K562 (cell line): Measurements from ENCODE around the gene ELMO3. TPM values are rescaled to one million over a fixed set of nuclear protein-coding genes. Genes with fewer than 3 reads are reported as not detected.

Experiments
- ADNP ChIP-seq: fragments of 200-800 bp; sonication (Bioruptor generic); IDR thresholded peaks from 2 replicates; pipeline ENCODE4 v1.6.1; 2016; ENCODE audit warnings: missing genetic modification characterization, missing compliant biosample characterization
- ARID4B ChIP-seq: sonication (generic); formaldehyde crosslinking; IDR thresholded peaks from 2 replicates; pipeline ENCODE4 v1.8.0; 2022; ENCODE audit warnings: mild to moderate bottlenecking, missing genetic modification reagents
- CREB1 ChIP-seq, 2 experiments: sonication (generic) in 1 of 2; formaldehyde crosslinking in 1 of 2; IDR thresholded peaks; 2 replicates each; pipeline versions ENCODE4 v1.6.1 to v1.8.0; 2012 to 2022; ENCODE audit warnings: inconsistent platforms in 1 of 2, mild to moderate bottlenecking in 1 of 2, missing genetic modification reagents in 1 of 2, moderate library complexity in 1 of 2
- ETV6 ChIP-seq, 3 experiments: fragments of 150-350 bp in 1 of 3; sonication (generic) in 1 of 3; formaldehyde crosslinking in 1 of 3; IDR thresholded peaks; 2 replicates each; pipeline versions ENCODE4 v1.6.1 to v1.8.0; 2014 to 2022; ENCODE audit warnings: borderline replicate concordance in 2 of 3, low read depth in 2 of 3, antibody characterized with exemption in 1 of 3, low read length in 1 of 3, mild to moderate bottlenecking in 1 of 3, missing genetic modification reagents in 1 of 3
- GABPB1 ChIP-seq: sonication (generic); formaldehyde crosslinking; IDR thresholded peaks from 2 replicates; pipeline ENCODE4 v1.8.0; 2022; ENCODE audit warnings: mild to moderate bottlenecking, missing genetic modification reagents
- HNRNPL ChIP-seq: fragments of 200-400 bp; formaldehyde crosslinking; IDR thresholded peaks from 2 replicates; pipeline ENCODE4 v1.6.1; 2017; ENCODE audit warnings: low read depth, mild to moderate bottlenecking, low read length
- L3MBTL2 ChIP-seq: fragments of 450-650 bp; IDR thresholded peaks from 2 replicates; pipeline ENCODE4 v1.6.1; 2016; ENCODE audit warnings: mild to moderate bottlenecking, moderate library complexity
- NBN ChIP-seq: fragments of 450-650 bp; IDR thresholded peaks from 2 replicates; pipeline ENCODE4 v1.6.1; 2016; ENCODE audit warnings: low read depth, mild to moderate bottlenecking
- NFXL1 ChIP-seq: fragments of 450-650 bp; formaldehyde crosslinking; IDR thresholded peaks from 2 replicates; pipeline ENCODE4 v1.4.0; 2021; ENCODE audit warnings: mild to moderate bottlenecking
- NR3C1 ChIP-seq: sonication (generic); formaldehyde crosslinking; IDR thresholded peaks from 2 replicates; pipeline ENCODE4 v1.8.1; 2022; ENCODE audit warnings: missing genetic modification reagents
- RB1 ChIP-seq: fragments of 450-650 bp; IDR thresholded peaks from 2 replicates; pipeline ENCODE4 v1.6.1; 2017; ENCODE audit warnings: low read depth, mild to moderate bottlenecking
- RCOR1 ChIP-seq, 2 experiments: IDR thresholded peaks; 2 replicates each; pipeline ENCODE4 v1.6.1; 2012; ENCODE audit warnings: low read depth in 2 of 2, low read length in 2 of 2, borderline replicate concordance in 1 of 2, improper control_type of control experiment in 1 of 2
- SAFB ChIP-seq: fragments of 200-400 bp; formaldehyde crosslinking; IDR thresholded peaks from 2 replicates; pipeline ENCODE4 v1.6.1; 2017; ENCODE audit warnings: low read depth, low read length, borderline replicate concordance
- SIN3A ChIP-seq, 2 experiments: fragments of 150-350 bp in 1 of 2; IDR thresholded peaks; 2 replicates each; pipeline ENCODE4 v1.6.1; 2011 to 2016; ENCODE audit warnings: borderline replicate concordance in 2 of 2, low read depth in 2 of 2, low read length in 2 of 2, mild to moderate bottlenecking in 2 of 2, moderate library complexity in 2 of 2; ENCODE audit not compliant: control insufficient read depth in 1 of 2
- TSC22D4 ChIP-seq: fragments of 450-650 bp; IDR thresholded peaks from 2 replicates; pipeline ENCODE4 v1.6.1; 2016; ENCODE audit warnings: missing genetic modification characterization, missing biosample characterization, control low read depth
- ZNF134 ChIP-seq: fragments of 250-450 bp; sonication (Bioruptor Pico); conservative IDR thresholded peaks from 2 replicates; pipeline ENCODE4 v1.4.0; 2020
- ZNF140 ChIP-seq: fragments of 250-450 bp; sonication (Bioruptor Pico); IDR thresholded peaks from 2 replicates; pipeline ENCODE4 v1.8.0; 2021; ENCODE audit warnings: moderate library complexity, mild to moderate bottlenecking, inconsistent platforms
- ZNF384 ChIP-seq: IDR thresholded peaks from 2 replicates; pipeline ENCODE4 v1.6.1; 2012; ENCODE audit warnings: low read depth, low read length, improper control_type of control experiment
- ZNF551 ChIP-seq: fragments of 250-450 bp; sonication (Bioruptor Pico); IDR thresholded peaks from 2 replicates; pipeline ENCODE4 v1.5.0; 2021; ENCODE audit warnings: mild to moderate bottlenecking, moderate library complexity
- polyA plus RNA-seq, 8 experiments: library from polyadenylated mRNA; depleted of rRNA in 4 of 8; stranded (reverse) in 5 of 8; unstranded in 3 of 8; fragments of >200 nt; fragmentation: Nextera tagmentation in 2 of 8; fragmentation: Illumina TruSeq in 1 of 8; extraction: Ambion mirVana in 2 of 8; extraction: Trizol in 1 of 8; gene quantifications; 2 replicates each; pipeline versions ENCODE4 v1.2.1 to v1.2.3, GENCODE V29; 2011 to 2014; ENCODE audit warnings: inconsistent platforms in 1 of 8, missing spikeins in 1 of 8
- total RNA-seq, 7 experiments: library from RNA; depleted of rRNA in 6 of 7; stranded (reverse); fragments of >200 nt in 6 of 7; fragmentation: Illumina TruSeq in 2 of 7; extraction: Trizol in 2 of 7; gene quantifications; 2 replicates each; pipeline versions ENCODE4 v1.2.1 to v1.2.3, GENCODE V29; 2011 to 2021; ENCODE audit warnings: low replicate concordance in 1 of 7
- TF ChIP-seq, protein P1 (sequence below), 2 experiments: IDR thresholded peaks; 2 replicates each; pipeline ENCODE4 v1.6.1; 2012; ENCODE audit warnings: improper control_type of control experiment in 2 of 2, low read depth in 2 of 2, low read length in 2 of 2, borderline replicate concordance in 1 of 2

ELMO3 gene
- total and polyA plus RNA-seq, 9 of the 15 experiments (the other 6 are each of a cell fraction or from before 2014, with no cell fraction given) = 0.04 to 5.1 (median 1.5) TPM

- no peak for TF ChIP-seq NFXL1 (CRISPR knock-in tag)
- peak; percentile 29 to 46; a peak in 2 of 4 replicates for TF ChIP-seq SIN3A (IDR thresholded peaks at IDR 0.05; ENCODE audit: borderline replicate concordance in 2 of 2, control insufficient read depth in 1 of 2, low read depth in 2 of 2, low read length in 2 of 2)
- TF ChIP-seq GABPB1 (CRISPR knock-in tag) = peak; percentile 72
- peak in 1 of 2 experiments; percentile 19; a peak in 1 of 4 replicates for TF ChIP-seq ETV6 (IDR thresholded peaks at IDR 0.05; ENCODE audit: borderline replicate concordance in 1 of 2, low read depth in 2 of 2, low read length in 1 of 2)
- no peak for TF ChIP-seq ETV6 (CRISPR knock-in tag; IDR thresholded peaks at IDR 0.05; ENCODE audit: borderline replicate concordance)
- no peak for TF ChIP-seq ZNF140 (CRISPR knock-in tag)
- TF ChIP-seq, protein P1, sequence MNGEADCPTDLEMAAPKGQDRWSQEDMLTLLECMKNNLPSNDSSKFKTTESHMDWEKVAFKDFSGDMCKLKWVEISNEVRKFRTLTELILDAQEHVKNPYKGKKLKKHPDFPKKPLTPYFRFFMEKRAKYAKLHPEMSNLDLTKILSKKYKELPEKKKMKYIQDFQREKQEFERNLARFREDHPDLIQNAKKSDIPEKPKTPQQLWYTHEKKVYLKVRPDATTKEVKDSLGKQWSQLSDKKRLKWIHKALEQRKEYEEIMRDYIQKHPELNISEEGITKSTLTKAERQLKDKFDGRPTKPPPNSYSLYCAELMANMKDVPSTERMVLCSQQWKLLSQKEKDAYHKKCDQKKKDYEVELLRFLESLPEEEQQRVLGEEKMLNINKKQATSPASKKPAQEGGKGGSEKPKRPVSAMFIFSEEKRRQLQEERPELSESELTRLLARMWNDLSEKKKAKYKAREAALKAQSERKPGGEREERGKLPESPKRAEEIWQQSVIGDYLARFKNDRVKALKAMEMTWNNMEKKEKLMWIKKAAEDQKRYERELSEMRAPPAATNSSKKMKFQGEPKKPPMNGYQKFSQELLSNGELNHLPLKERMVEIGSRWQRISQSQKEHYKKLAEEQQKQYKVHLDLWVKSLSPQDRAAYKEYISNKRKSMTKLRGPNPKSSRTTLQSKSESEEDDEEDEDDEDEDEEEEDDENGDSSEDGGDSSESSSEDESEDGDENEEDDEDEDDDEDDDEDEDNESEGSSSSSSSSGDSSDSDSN (IDR thresholded peaks at IDR 0.05; ENCODE audit: borderline replicate concordance in 1 of 2, low read depth in 2 of 2, low read length in 2 of 2) = peak; percentile 30 to 71; a peak in 2 of 4 replicates
- TF ChIP-seq NBN = 0 out of 2 replicates have a peak, but pooled peaks have one; percentile 28
- TF ChIP-seq L3MBTL2 = peak; percentile 96
- 0 out of 2 replicates have a peak, but pooled peaks have one; percentile 27 for TF ChIP-seq HNRNPL
- no peak for TF ChIP-seq SAFB
- peak; percentile 24; the same call in 1 of the 2 replicates for TF ChIP-seq NR3C1 (CRISPR knock-in tag)
- TF ChIP-seq RB1 = peak; percentile 88; the same call in 1 of the 2 replicates
- no peak for TF ChIP-seq RCOR1 (IDR thresholded peaks at IDR 0.05; ENCODE audit: borderline replicate concordance in 1 of 2, low read depth in 2 of 2, low read length in 2 of 2)
- TF ChIP-seq ADNP (tag) = no peak
- no peak for TF ChIP-seq ZNF384
- no peak for TF ChIP-seq TSC22D4 (tag)
- TF ChIP-seq ARID4B (CRISPR knock-in tag) = peak; percentile 49; the same call in 1 of the 2 replicates
- TF ChIP-seq CREB1 (IDR thresholded peaks at IDR 0.05) = peak; percentile 45; the same call in 1 of the 2 replicates
- TF ChIP-seq CREB1 (CRISPR knock-in tag; IDR thresholded peaks at IDR 0.05) = no peak
- no peak for TF ChIP-seq ZNF134 (CRISPR knock-in tag)
- no peak for TF ChIP-seq ZNF551 (CRISPR knock-in tag)
These were observed 48.5 kb downstream of the ELMO3 start, which contains the start of gene FHOD1 (continued) for GRCh38 chr16:67247192-67248072.
